Activated T-helper 2 cell treated with anti-CD3 and anti-CD28 coated beads, Interferon-gamma antibody, Interleukin-2, Interleukin-4, amounts not matched to agents 10 μg/mL and 5 μg/mL and 100 μg/mL, durations not matched to agents 14 hours and 24 hours and 36 hours (primary cell): ENCODE results near the gene POU2AF1. TPM values are rescaled to one million over a fixed set of nuclear protein-coding genes. Genes with fewer than 3 reads are reported as not detected.

ENCODE experiments used
- DNase-seq: peaks from one replicate; pipeline ENCODE4 v3.0.0; 2021; ENCODE audit warnings: low spot score
- H3K27ac Mint-ChIP-seq: one replicate; pipeline ENCODE4 v1.8.0; 2021; ENCODE audit warnings: mixed read lengths
- H3K27me3 Mint-ChIP-seq: one replicate; pipeline ENCODE4 v1.8.0; 2021; ENCODE audit warnings: low read depth, mixed read lengths
- H3K36me3 Mint-ChIP-seq: one replicate; pipeline ENCODE4 v1.8.0; 2021; ENCODE audit warnings: low read depth, mixed read lengths
- H3K4me1 Mint-ChIP-seq: one replicate; pipeline ENCODE4 v1.8.0; 2021; ENCODE audit warnings: low read depth, mixed read lengths
- H3K4me3 Mint-ChIP-seq: one replicate; pipeline ENCODE4 v1.8.0; 2021; ENCODE audit warnings: low read depth, mild to moderate bottlenecking, moderate library complexity, mixed read lengths
- H3K9me3 Mint-ChIP-seq: one replicate; pipeline ENCODE4 v1.8.0; 2021; ENCODE audit warnings: mixed read lengths
- intact Hi-C: fragments of 100-400 bp; cut with micrococcal nuclease; formaldehyde crosslinking; loops from one replicate; pipeline ENCODE4 v1.15.1; 2023
- total RNA-seq: library from RNA; stranded (reverse); gene quantifications from 2 replicates; pipeline ENCODE4 v1.2.3, GENCODE V29; 2022

POU2AF1 gene
- total RNA-seq = 35.2 and 37.2 TPM in 2 replicates

- intact Hi-C loops = loop anchor here (1.0 to 10.0 kb wide), 9 partner anchors 8 to 1394 kb away; partner anchors contain the start of genes DIXDC1 and PPP2R1B
- H3K9me3 Mint-ChIP-seq = no peaks in the 10 kb centered on the region
- no peaks in the 10 kb centered on the region for H3K27me3 Mint-ChIP-seq
- H3K4me3 Mint-ChIP-seq = peak within 1 kb of the TSS; percentile 80
- H3K27ac Mint-ChIP-seq = peak within 1 kb of the TSS; percentile 98
- peaks cover 73% of the 10 kb centered on the region for H3K4me1 Mint-ChIP-seq
- H3K36me3 Mint-ChIP-seq = peaks cover 9% of the 10 kb centered on the region
- DNase-seq = peak; percentile 68
Observed at GRCh38 chr11:111378861-111379601, at the start of gene POU2AF1. Gene POU2AF1, minus strand, starts transcription at chr11:111379275. Its CDS starts 98 bp downstream, at chr11:111379177.

- Mint-ChIP-seq H3K36me3 (no peaks in the 10 kb centered on the region), H3K9me3 (no peaks in the 10 kb centered on the region), H3K27me3 (peaks cover 13% of the 10 kb centered on the region), H3K4me1 (peaks cover 2% of the 10 kb centered on the region), H3K4me3 (no peak overlapping the region), H3K27ac (no peak overlapping the region)
- no peak for DNase-seq
- intact Hi-C loops = no loop called here
Observed at GRCh38 chr11:111428113-111428876, 49.2 kb upstream of the POU2AF1 start.

- Mint-ChIP-seq H3K4me3 (no peak overlapping the region), H3K9me3 (no peaks in the 10 kb centered on the region), H3K36me3 (no peaks in the 10 kb centered on the region), H3K27me3 (peaks cover 11% of the 10 kb centered on the region), H3K27ac (no peak overlapping the region), H3K4me1 (peaks cover 2% of the 10 kb centered on the region)
- intact Hi-C loops = no loop called here
- no peak for DNase-seq
Observed at GRCh38 chr11:111427471-111427912, 48.4 kb upstream of the POU2AF1 start.

GRCh38 chr11:111426617-111427016, 47.5 kb upstream of the POU2AF1 start:
- Mint-ChIP-seq H3K4me1 (peaks cover 2% of the 10 kb centered on the region), H3K27ac (no peak overlapping the region)
- intact Hi-C loops = no loop called here

GRCh38 chr11:111423250-111423615, 44.2 kb upstream of the POU2AF1 start:
- no peaks in the 10 kb centered on the region for H3K9me3 Mint-ChIP-seq
- no peak for DNase-seq
- H3K4me1 Mint-ChIP-seq = peaks cover 7% of the 10 kb centered on the region
- no peak overlapping the region for H3K4me3 Mint-ChIP-seq
- peaks cover 2% of the 10 kb centered on the region for H3K27me3 Mint-ChIP-seq
- no peak overlapping the region for H3K27ac Mint-ChIP-seq
- H3K36me3 Mint-ChIP-seq = no peaks in the 10 kb centered on the region
- intact Hi-C loops = loop anchor here (1.0 kb wide), 2 partner anchors 64 to 140 kb away; no protein-coding TSS in a partner anchor

More at GRCh38 chr11:111426617-111427016, 47.5 kb upstream of the POU2AF1 start:
- no peak for DNase-seq
- Mint-ChIP-seq H3K4me3 (no peak overlapping the region), H3K9me3 (no peaks in the 10 kb centered on the region), H3K27me3 (peaks cover 6% of the 10 kb centered on the region), H3K36me3 (no peaks in the 10 kb centered on the region)

- DNase-seq = peak; percentile 18
Observed at GRCh38 chr11:111422494-111423249, 43.6 kb upstream of the POU2AF1 start.

GRCh38 chr11:111421251-111421650, 42.2 kb upstream of the POU2AF1 start:
- H3K36me3 Mint-ChIP-seq = no peaks in the 10 kb centered on the region
- DNase-seq = no peak
- no peaks in the 10 kb centered on the region for H3K9me3 Mint-ChIP-seq
- H3K4me1 Mint-ChIP-seq = peaks cover 23% of the 10 kb centered on the region
- H3K4me3 Mint-ChIP-seq = no peak overlapping the region
- peaks cover 2% of the 10 kb centered on the region for H3K27me3 Mint-ChIP-seq
- intact Hi-C loops = no loop called here
- no peak overlapping the region for H3K27ac Mint-ChIP-seq

More at GRCh38 chr11:111422494-111423249, 43.6 kb upstream of the POU2AF1 start:
- no peaks in the 10 kb centered on the region for H3K36me3 Mint-ChIP-seq
- no peak overlapping the region for H3K4me3 Mint-ChIP-seq
- no peaks in the 10 kb centered on the region for H3K9me3 Mint-ChIP-seq
- H3K4me1 Mint-ChIP-seq = peaks cover 11% of the 10 kb centered on the region
- intact Hi-C loops = loop anchor here (1.0 kb wide), 2 partner anchors 63 to 139 kb away; no protein-coding TSS in a partner anchor
- peaks cover 2% of the 10 kb centered on the region for H3K27me3 Mint-ChIP-seq
- no peak overlapping the region for H3K27ac Mint-ChIP-seq

- Mint-ChIP-seq H3K4me1 (peaks cover 37% of the 10 kb centered on the region), H3K9me3 (no peaks in the 10 kb centered on the region), H3K27me3 (peaks cover under 1% of the 10 kb centered on the region), H3K27ac (no peak overlapping the region), H3K4me3 (no peak overlapping the region), H3K36me3 (no peaks in the 10 kb centered on the region)
- DNase-seq = no peak
- intact Hi-C loops = no loop called here
Observed at GRCh38 chr11:111419641-111420327, 40.7 kb upstream of the POU2AF1 start.

- no peak overlapping the region for H3K27ac Mint-ChIP-seq
- no peak overlapping the region for H3K4me3 Mint-ChIP-seq
- no peak for DNase-seq
- no peaks in the 10 kb centered on the region for H3K9me3 Mint-ChIP-seq
- H3K4me1 Mint-ChIP-seq = peaks cover 43% of the 10 kb centered on the region
- H3K36me3 Mint-ChIP-seq = no peaks in the 10 kb centered on the region
- H3K27me3 Mint-ChIP-seq = no peaks in the 10 kb centered on the region
- intact Hi-C loops = no loop called here
Observed at GRCh38 chr11:111419181-111419580, 40.1 kb upstream of the POU2AF1 start.

- Mint-ChIP-seq H3K36me3 (no peaks in the 10 kb centered on the region), H3K4me1 (peaks cover 49% of the 10 kb centered on the region), H3K4me3 (no peak overlapping the region), H3K27ac (no peak overlapping the region), H3K27me3 (no peaks in the 10 kb centered on the region), H3K9me3 (no peaks in the 10 kb centered on the region)
- intact Hi-C loops = no loop called here
- no peak for DNase-seq
Observed at GRCh38 chr11:111418436-111418787, 39.3 kb upstream of the POU2AF1 start.

GRCh38 chr11:111417766-111418435, 38.8 kb upstream of the POU2AF1 start:
- intact Hi-C loops = no loop called here
- peaks cover 53% of the 10 kb centered on the region for H3K4me1 Mint-ChIP-seq

More at GRCh38 chr11:111417766-111418435, 38.8 kb upstream of the POU2AF1 start:
- Mint-ChIP-seq H3K4me3 (no peak overlapping the region), H3K27ac (peak overlapping the region; percentile 87), H3K27me3 (no peaks in the 10 kb centered on the region), H3K36me3 (no peaks in the 10 kb centered on the region), H3K9me3 (no peaks in the 10 kb centered on the region)
- DNase-seq = no peak
